ENCODE data around the gene FBXO31.

FBXO31 gene

DNA sequence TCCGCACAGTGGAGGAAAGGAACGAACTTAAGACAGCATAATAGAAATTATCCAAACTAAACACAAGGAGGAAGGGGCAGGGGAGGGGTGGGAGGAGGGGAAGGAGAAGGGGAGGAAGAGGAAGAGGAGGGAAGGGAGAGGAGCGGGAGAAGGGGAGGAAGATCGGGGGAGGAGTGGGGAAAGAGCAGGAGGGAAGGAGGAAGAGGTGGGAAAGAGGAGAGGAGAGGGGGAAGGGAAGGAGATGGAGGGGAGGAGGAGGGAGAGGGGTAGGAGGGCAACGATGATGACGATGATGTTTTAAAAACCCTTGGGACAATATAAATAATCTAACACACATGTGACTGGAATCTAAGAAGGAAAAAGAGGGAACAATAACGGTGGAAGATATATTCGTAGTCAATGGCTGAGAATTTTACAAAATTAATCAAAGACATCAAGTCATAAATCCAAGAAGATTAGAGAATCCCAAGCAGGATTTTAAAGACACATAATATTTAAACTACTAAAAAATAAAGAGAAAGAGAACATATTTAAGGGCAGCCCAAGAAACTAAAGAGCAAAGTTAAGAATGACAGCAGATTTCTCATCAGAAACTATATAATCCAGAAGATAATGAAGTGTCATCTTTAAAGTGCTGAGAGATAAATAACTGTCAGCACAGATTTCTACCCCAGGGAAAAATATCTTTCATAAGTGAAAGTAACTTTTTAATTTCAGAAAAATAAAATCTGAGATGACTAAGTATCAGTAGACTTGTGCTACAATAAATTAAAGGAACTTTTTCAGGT lies 96.5 kb downstream of the FBXO31 start:
- Histone ChIP-seq H3K4me3 (ENCODE audit: control insufficient read depth in 1 of 7, extremely low read depth in 1 of 7, insufficient read depth in 4 of 7, low read depth in 2 of 7, low read length in 6 of 7) (no peak overlapping the region), H3K36me3 (ENCODE audit: control insufficient read depth in 4 of 4, insufficient read depth in 4 of 4, low read length in 3 of 4) (no peaks in the 10 kb centered on the region), H3K9me3 (ENCODE audit: control extremely low read depth in 1 of 5, control insufficient read depth in 4 of 5, insufficient read depth in 2 of 5, low read depth in 1 of 5, low read length in 4 of 5) (peaks cover 0 to 5% (median 3%) of the 10 kb centered on the region in 5 experiments), H3K4me1 (ENCODE audit: control extremely low read depth in 1 of 4, control insufficient read depth in 4 of 4, insufficient read depth in 4 of 4, low read length in 3 of 4) (no peaks in the 10 kb centered on the region), H3K27me3 (replicated peaks in 2 of 5; ENCODE audit: control insufficient read depth in 4 of 5, insufficient read depth in 5 of 5, low read length in 4 of 5) (no peaks in the 10 kb centered on the region), H3K27ac (ENCODE audit: insufficient read depth in 1 of 2, low read depth in 1 of 2, low read length in 2 of 2, poor library complexity in 1 of 2, severe bottlenecking in 2 of 2) (no peak overlapping the region)
- DNase-seq, result no peak
- 68% methylated on average over 2 of the region's 8 CpGs for WGBS (ENCODE audit: insufficient coverage)
- ChIA-PET POLR2A (interaction anchor here (0.8 kb wide), 1 partner anchor 30 kb away, joined by 4 read pairs; no protein-coding TSS in a partner anchor), CTCF (no interaction called here)

DNA sequence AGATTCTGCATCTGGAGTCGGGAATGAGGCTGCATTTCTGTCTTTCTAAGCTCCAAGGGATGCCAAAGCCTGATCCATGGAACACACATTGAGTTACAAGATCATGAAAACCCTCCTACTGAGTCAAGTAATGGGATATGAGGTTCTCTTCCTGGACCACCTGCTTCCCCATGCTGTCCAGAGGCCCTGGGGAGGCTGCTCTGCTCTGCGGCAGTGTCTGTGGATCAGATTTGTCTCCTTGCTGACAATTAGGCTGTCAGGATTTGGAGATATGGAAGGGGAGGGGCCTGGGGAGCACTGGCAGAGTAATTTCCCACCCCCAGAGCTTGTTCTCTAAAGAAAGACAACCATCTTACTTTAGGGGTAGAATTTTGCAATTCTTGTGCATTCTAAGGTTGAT lies 99.4 kb downstream of the FBXO31 start:
- CTCF ChIA-PET, result interaction anchor here (2.1 kb wide), 1 partner anchor 14 kb away, joined by 5 read pairs; no protein-coding TSS in a partner anchor
- H3K27me3 ChIP-seq (replicated peaks in 2 of 5; ENCODE audit: control insufficient read depth in 4 of 5, insufficient read depth in 5 of 5, low read length in 4 of 5), result peaks cover 0 to 5% (median 0%) of the 10 kb centered on the region in 5 experiments
- DNase-seq, result no peak
- no peaks in the 10 kb centered on the region for H3K36me3 ChIP-seq (ENCODE audit: control insufficient read depth in 4 of 4, insufficient read depth in 4 of 4, low read length in 3 of 4)
- H3K4me1 ChIP-seq (ENCODE audit: control extremely low read depth in 1 of 4, control insufficient read depth in 4 of 4, insufficient read depth in 4 of 4, low read length in 3 of 4), result no peaks in the 10 kb centered on the region
- H3K9me3 ChIP-seq (ENCODE audit: control extremely low read depth in 1 of 5, control insufficient read depth in 4 of 5, insufficient read depth in 2 of 5, low read depth in 1 of 5, low read length in 4 of 5), result peaks cover 0 to 5% (median 3%) of the 10 kb centered on the region in 5 experiments
- WGBS (ENCODE audit: insufficient coverage), result 100% methylated on average over 2 of the region's 2 CpGs
- H3K4me3 ChIP-seq (ENCODE audit: control insufficient read depth in 1 of 7, extremely low read depth in 1 of 7, insufficient read depth in 4 of 7, low read depth in 2 of 7, low read length in 6 of 7), result no peak overlapping the region
- POLR2A ChIA-PET, result no interaction called here
- no peak overlapping the region for H3K27ac ChIP-seq (ENCODE audit: insufficient read depth in 1 of 2, low read depth in 1 of 2, low read length in 2 of 2, poor library complexity in 1 of 2, severe bottlenecking in 2 of 2)

DNA sequence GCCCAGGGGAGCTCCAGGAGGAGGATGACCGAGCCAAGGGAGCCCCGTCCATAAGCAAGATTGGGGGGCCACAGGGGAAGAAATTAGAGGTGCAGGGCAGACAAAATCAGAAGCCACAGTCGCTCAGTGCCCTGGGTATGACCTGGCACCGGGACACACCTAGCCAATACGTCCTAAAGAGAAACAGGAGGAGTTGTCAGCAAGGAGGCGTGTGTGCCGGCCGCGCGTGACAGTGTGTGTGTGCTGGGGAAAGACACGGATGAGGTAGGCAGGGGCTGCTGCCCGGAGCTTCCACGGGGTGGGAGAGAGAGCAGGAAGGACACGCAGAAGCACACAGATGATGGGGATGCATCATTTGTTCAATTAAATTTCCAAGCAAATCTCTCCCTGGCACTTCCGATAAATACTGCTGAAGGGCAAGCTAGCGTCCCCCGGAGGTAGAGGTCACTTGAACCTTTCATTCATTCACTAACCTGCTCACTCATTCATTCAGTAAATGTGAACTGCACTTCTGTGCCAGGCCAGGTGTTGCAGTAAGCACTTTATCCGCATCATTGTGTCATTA lies 104.4 kb downstream of the FBXO31 start:
- no peak for DNase-seq
- no peak overlapping the region for H3K27ac ChIP-seq (ENCODE audit: insufficient read depth in 1 of 2, low read depth in 1 of 2, low read length in 2 of 2, poor library complexity in 1 of 2, severe bottlenecking in 2 of 2)
- ChIA-PET POLR2A (no interaction called here), CTCF (interaction anchor here (0.6 to 4.8 kb wide), 24 partner anchors 10 to 726 kb away, joined by 3 to 55 read pairs (median 4); no protein-coding TSS in a partner anchor)
- peaks cover 0 to 10% (median 0%) of the 10 kb centered on the region in 5 experiments for H3K27me3 ChIP-seq (replicated peaks in 2 of 5; ENCODE audit: control insufficient read depth in 4 of 5, insufficient read depth in 5 of 5, low read length in 4 of 5)
- peaks cover 3 to 17% (median 14%) of the 10 kb centered on the region in 4 experiments for H3K4me1 ChIP-seq (ENCODE audit: control extremely low read depth in 1 of 4, control insufficient read depth in 4 of 4, insufficient read depth in 4 of 4, low read length in 3 of 4)
- 91% methylated on average over 16 of the region's 18 CpGs for WGBS (ENCODE audit: insufficient coverage)
- H3K9me3 ChIP-seq (ENCODE audit: control extremely low read depth in 1 of 5, control insufficient read depth in 4 of 5, insufficient read depth in 2 of 5, low read depth in 1 of 5, low read length in 4 of 5), result no peaks in the 10 kb centered on the region
- no peak overlapping the region for H3K4me3 ChIP-seq (ENCODE audit: control insufficient read depth in 1 of 7, extremely low read depth in 1 of 7, insufficient read depth in 4 of 7, low read depth in 2 of 7, low read length in 6 of 7)
- H3K36me3 ChIP-seq (ENCODE audit: control insufficient read depth in 4 of 4, insufficient read depth in 4 of 4, low read length in 3 of 4), result no peaks in the 10 kb centered on the region

DNA sequence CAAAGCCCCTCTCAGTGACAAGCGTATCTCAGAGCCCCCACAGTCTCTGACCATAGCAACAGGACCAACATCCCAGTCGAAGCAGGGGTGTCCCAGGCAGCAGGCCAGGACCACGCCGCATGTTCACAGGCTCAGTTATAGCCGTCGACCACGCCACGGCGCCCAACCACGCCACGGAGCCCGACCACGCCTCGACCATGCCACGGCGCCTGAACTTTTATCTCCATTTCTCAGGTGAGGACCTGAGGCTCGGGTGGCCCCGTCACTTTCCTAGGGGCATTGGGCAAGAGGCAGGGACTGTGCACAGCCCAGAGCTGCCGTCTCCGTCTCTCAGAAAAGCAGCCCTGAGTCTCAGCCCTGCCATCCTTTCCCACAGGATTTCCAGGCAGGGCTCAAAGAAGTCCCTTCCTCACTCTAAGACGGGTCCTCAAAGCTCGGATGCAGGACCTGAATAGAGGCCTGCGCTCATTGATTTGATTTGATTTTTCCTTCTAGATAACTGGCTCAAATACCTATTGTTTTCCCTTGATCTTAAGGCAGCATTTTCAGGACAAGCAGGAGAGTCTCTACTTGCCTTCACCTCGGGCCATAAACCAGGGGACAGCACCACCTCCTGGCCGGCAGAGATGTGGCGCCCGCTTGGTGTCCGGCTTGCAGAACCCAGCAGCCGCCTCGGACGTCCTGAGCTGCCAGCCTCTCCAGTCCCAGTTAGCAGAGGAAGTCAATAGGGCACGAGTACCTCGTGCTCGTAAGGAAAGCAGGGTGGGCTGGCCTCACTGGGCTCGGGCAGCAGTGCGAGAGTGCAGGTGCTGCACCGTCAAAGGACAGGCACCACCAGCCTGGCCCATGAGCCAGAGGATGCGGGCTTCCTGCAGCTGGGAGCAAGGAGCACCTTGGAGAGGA lies 105.1 kb downstream of the FBXO31 start:
- ChIA-PET POLR2A (no interaction called here), CTCF (interaction anchor here (0.6 to 4.8 kb wide), 20 partner anchors 10 to 725 kb away, joined by 3 to 55 read pairs (median 4); no protein-coding TSS in a partner anchor)
- 45% methylated on average over 31 of the region's 38 CpGs for WGBS (ENCODE audit: insufficient coverage)
- Histone ChIP-seq H3K36me3 (ENCODE audit: control insufficient read depth in 4 of 4, insufficient read depth in 4 of 4, low read length in 3 of 4) (no peaks in the 10 kb centered on the region), H3K27me3 (replicated peaks in 2 of 5; ENCODE audit: control insufficient read depth in 4 of 5, insufficient read depth in 5 of 5, low read length in 4 of 5) (peaks cover 0 to 10% (median 0%) of the 10 kb centered on the region in 5 experiments), H3K9me3 (ENCODE audit: control extremely low read depth in 1 of 5, control insufficient read depth in 4 of 5, insufficient read depth in 2 of 5, low read depth in 1 of 5, low read length in 4 of 5) (no peaks in the 10 kb centered on the region), H3K4me3 (ENCODE audit: control insufficient read depth in 1 of 7, extremely low read depth in 1 of 7, insufficient read depth in 4 of 7, low read depth in 2 of 7, low read length in 6 of 7) (no peak overlapping the region), H3K27ac (ENCODE audit: insufficient read depth in 1 of 2, low read depth in 1 of 2, low read length in 2 of 2, poor library complexity in 1 of 2, severe bottlenecking in 2 of 2) (no peak overlapping the region), H3K4me1 (ENCODE audit: control extremely low read depth in 1 of 4, control insufficient read depth in 4 of 4, insufficient read depth in 4 of 4, low read length in 3 of 4) (peaks cover 3 to 17% (median 14%) of the 10 kb centered on the region in 4 experiments)
- DNase-seq, result peak; percentile 68 to 75 (median 70)

Measured in common myeloid progenitor, CD34-positive (primary cell).